GM15510 (cell line): Measurements from ENCODE around the gene YWHAG.

Source experiments
- POLR2A ChIP-seq: IDR thresholded peaks from 3 replicates; pipeline ENCODE4 v1.6.1; 2011; ENCODE audit warnings: borderline replicate concordance; ENCODE audit not compliant: insufficient read length; ENCODE audit errors: extremely low read depth

YWHAG gene

DNA sequence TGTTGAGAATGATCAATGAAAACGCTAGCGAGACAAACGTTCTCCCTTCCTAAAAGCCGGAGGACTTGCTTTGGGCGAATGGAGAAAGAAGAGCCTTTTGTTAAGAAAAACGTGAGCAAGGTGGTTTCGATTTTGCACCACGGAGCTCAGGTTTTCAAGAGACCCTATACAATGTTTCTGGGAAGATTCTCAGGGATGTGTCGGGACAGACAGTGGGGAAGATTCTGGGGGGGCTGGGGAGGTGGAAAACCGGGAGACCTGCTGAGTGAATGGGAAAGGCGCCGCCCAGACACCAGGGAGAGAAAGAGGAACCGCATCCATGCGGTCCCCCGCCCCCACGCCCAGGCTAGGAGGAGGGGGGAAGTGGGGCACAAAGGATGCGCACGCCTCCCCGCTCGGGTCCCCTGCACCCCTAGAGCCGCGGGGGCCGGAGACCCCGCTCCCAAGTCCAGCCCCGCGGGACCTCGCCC is 745 bp downstream of the YWHAG start:
- TF ChIP-seq POLR2A, result no peak

GRCh38 chr7:76357475-76358010 is 1.2 kb downstream of the YWHAG start:
- TF ChIP-seq POLR2A, result no peak

GRCh38 chr7:76356823-76357222 is 2.0 kb downstream of the YWHAG start:
- TF ChIP-seq POLR2A, result no peak

GRCh38 chr7:76356115-76356514 is 2.7 kb downstream of the YWHAG start:
- TF ChIP-seq POLR2A, result no peak

DNA sequence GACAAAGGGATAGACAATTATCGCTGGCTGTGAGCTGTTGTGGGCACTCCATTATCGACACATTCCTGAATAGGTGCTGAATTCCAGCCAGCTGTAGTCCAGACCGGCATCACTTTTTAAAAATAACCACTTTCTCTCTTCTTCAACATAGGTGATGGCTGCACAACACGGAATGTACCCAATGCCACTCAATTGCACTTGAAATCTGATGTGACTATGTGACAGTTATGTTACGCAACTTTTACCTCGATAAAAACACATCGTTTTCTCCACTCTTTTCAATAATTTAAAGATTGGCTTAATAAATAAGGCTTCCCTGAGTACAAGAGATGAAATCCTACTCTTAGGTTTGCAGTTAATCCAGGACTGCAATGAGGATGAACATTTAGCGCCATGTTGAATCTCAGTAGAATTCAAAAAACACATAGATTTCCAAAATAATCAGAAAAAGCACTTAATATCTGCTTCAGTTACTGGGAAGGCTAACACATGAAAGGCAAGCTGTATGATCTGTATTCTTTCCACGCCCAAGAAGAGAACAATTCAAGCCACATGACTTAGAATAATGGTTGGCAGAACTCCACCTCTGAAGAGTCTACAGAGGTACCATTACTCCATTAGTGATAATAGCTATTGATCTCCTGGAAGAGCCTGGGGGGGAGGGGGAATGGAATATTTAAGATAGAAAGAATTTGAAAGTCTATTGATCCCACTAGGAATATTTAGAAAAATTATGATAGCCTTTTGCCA is 3.6 kb downstream of the YWHAG start:
- no peak for TF ChIP-seq POLR2A

GRCh38 chr7:76354516-76354915 is 4.3 kb downstream of the YWHAG start:
- TF ChIP-seq POLR2A, result no peak

DNA sequence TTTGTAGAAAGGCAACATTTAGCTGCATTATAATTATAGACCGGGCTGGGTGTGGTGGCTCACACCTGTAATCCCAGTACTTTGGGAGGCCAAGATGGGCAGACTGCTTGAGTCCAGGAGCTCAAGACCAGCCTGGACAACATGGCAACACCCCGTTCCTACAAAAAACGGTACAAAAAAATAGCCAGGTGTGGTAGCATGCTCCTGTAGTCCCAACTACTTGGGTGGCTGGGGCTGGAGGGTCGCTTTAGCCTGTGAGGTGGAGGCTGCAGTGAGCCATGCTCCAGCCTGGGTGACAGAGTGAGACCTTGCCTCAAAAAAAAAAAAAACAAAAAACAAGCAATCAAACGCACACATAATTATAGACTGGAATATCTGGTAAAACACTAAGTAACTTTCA is 5.0 kb downstream of the YWHAG start:
- TF ChIP-seq POLR2A, result no peak

DNA sequence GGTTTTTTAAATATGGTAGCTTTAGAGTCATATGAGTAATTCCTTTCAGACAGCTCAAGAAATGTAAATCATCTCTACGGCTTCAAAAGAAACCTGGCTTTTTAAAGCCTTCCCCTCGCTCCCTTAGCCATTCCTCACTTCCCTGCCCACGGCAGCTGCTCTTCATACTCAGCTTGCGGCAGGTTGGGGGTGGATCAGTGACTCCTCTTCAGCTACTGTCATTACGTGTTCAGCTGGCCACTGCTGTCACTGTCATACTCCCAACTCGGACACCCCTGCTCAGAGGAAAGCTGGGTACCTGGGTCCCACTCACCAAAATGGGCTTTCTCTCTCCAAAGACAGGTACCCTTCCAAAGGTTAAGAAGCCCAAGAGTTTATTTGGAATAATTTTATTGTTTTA is 6.6 kb downstream of the YWHAG start:
- TF ChIP-seq POLR2A, result no peak

GRCh38 chr7:76351372-76351771 is 7.4 kb downstream of the YWHAG start:
- TF ChIP-seq POLR2A, result no peak

GRCh38 chr7:76349313-76349885 is 9.4 kb downstream of the YWHAG start:
- no peak for TF ChIP-seq POLR2A

- TF ChIP-seq POLR2A, result no peak
Measured at GRCh38 chr7:76347710-76348109, 11.1 kb downstream of the YWHAG start.

- TF ChIP-seq POLR2A, result no peak
Measured at GRCh38 chr7:76346778-76347177, 12.0 kb downstream of the YWHAG start.

DNA sequence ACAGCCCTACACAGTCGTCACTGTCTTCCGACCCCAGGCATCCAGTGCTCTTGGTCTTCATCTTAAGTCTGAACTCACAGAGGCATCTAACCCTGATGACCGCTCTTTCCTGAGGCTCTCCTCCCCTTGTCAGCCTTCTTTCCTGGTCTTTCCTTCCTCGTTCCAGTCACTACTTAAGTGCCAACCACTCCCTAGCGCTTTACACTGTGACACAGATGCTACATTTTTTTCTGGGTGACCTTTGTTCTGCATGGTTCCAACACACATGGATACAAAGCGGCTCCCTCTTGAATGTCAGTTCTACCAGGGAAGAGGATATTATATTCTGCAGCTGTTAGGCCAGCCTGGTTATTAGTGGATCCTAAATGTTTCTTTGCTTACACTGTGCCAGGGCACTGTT is 12.7 kb downstream of the YWHAG start:
- TF ChIP-seq POLR2A, result no peak

GRCh38 chr7:76343931-76344321 is 14.9 kb downstream of the YWHAG start:
- no peak for TF ChIP-seq POLR2A

DNA sequence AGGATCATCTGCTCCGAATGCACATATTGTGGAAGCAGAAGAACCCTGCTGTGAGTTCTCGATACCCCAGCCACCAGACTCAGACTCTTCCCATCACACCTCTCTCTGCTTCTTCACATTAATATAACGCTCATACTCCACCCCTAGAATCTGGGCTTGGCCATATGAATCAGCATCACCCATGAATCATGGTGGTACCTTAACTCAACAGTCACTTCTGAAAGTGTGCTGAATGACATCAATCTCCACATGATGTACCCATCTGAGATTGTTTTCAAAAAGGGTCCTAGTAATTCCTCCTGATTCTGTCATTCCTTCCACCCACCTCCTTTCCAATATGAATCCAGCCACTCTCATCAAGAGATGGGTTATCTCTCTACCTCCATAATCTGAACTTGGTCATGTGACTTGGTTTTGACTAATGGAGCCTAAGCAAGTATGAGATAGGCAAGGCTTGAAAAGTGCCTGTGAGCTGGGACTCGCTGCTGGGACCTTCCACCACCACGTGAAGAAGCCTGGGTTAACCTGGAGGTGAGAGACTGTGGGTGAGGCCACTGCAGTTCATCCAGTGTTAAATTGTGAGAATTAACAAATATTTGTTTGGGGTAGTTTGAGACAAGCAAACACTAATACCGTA is 15.4 kb downstream of the YWHAG start:
- no peak for TF ChIP-seq POLR2A
